ENCODE measurements around the gene IRF2BP2.

GRCh38 chr1:234603221-234604204 lies 6.5 kb downstream of the IRF2BP2 start:
- TF ChIP-seq HOXA7 (CRISPR knock-in tag; IDR thresholded peaks at IDR 0.05; ENCODE audit: borderline replicate concordance) (no peak), ZSCAN18 (tag by site-specific recombination; IDR thresholded peaks at IDR 0.05) (no peak)

Measured in HEK293 (cell line).